ENCODE measurements around the gene CHRDL1. TPM values are rescaled to one million over a fixed set of nuclear protein-coding genes. Genes with fewer than 3 reads are reported as not detected.

Gene CHRDL1
- total and polyA plus RNA-seq, 2 of the 13 experiments (the other 11 are each of a cell fraction or from before 2014, with no cell fraction given), result not detected

DNA sequence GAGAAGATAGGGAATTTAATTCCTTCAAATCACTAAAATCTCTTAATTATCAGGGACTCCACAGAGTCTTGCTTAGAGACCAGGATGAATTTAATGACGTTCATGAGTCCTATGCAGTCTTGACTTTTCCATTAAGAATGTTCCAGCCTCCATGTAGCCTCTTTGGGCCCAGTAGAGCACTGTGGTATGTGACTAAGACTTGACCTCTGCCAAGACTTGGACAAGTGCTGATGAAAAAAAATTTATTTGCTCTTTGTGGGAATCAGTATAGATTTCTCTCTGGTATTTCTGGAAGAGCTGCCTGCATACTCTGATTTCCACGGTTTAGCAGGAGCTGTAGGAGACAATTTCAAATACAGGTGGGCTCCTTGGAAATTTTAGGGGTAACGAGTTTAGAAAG is 40.6 kb downstream of the CHRDL1 start:
- Histone ChIP-seq H3K27me3 (ENCODE audit: control insufficient read depth in 1 of 2, insufficient read depth in 2 of 2, low read length in 2 of 2) (peaks cover 0 to 4% of the 10 kb centered on the region in 2 experiments; a peak in 1 of 5 replicates), H3K36me3 (replicated peaks in 1 of 2; ENCODE audit: control insufficient read depth in 1 of 2, insufficient read depth in 2 of 2, low read length in 2 of 2) (no peaks in the 10 kb centered on the region), H3K4me3 (replicated peaks in 1 of 3; ENCODE audit: insufficient read depth in 1 of 3, low read depth in 2 of 3, low read length in 3 of 3) (no peak overlapping the region), H3K9me3 (ENCODE audit: low read length) (no peaks in the 10 kb centered on the region), H3K4me1 (ENCODE audit: insufficient read depth, low read length) (no peaks in the 10 kb centered on the region), H4K20me1 (ENCODE audit: insufficient read depth, low read length) (no peaks in the 10 kb centered on the region), H3K79me2 (ENCODE audit: insufficient read depth, low read length) (no peaks in the 10 kb centered on the region), H3K4me2 (ENCODE audit: low read depth, low read length) (no peak overlapping the region), H3K9ac (ENCODE audit: insufficient read depth, low read depth, low read length) (no peak overlapping the region), H2AFZ (ENCODE audit: low read length) (no peak overlapping the region), H3K27ac (ENCODE audit: extremely low read length, insufficient read depth, low read length) (no peak overlapping the region)
- no peak for DNase-seq (ENCODE audit: low spot score)
- in situ Hi-C loops (cut with HindIII; ENCODE audit: extremely low pct_ligation_motif_present, low pct_unique_long_range_greater_than_20kb), result no loop called here
- ATAC-seq, result no peak
- 0% methylated on average over 3 of the region's 3 CpGs for WGBS (ENCODE audit: low lambda C conversion rate)
- ChIA-PET POLR2A (no interaction called here), CTCF (ENCODE audit: low intra/inter-chr PET ratio, low total read pairs) (no interaction called here)
- intact Hi-C loops (cut with micrococcal nuclease; ENCODE audit: unreplicated experiment), result no loop called here
- no TSS peak for BruUV-seq (replicated peaks)
- no peak for TF ChIP-seq PHF5A (CRISPR knock-in tag; IDR thresholded peaks at IDR 0.05; ENCODE audit: low read depth, unreplicated experiment)
- TF ChIP-seq, protein P1, sequence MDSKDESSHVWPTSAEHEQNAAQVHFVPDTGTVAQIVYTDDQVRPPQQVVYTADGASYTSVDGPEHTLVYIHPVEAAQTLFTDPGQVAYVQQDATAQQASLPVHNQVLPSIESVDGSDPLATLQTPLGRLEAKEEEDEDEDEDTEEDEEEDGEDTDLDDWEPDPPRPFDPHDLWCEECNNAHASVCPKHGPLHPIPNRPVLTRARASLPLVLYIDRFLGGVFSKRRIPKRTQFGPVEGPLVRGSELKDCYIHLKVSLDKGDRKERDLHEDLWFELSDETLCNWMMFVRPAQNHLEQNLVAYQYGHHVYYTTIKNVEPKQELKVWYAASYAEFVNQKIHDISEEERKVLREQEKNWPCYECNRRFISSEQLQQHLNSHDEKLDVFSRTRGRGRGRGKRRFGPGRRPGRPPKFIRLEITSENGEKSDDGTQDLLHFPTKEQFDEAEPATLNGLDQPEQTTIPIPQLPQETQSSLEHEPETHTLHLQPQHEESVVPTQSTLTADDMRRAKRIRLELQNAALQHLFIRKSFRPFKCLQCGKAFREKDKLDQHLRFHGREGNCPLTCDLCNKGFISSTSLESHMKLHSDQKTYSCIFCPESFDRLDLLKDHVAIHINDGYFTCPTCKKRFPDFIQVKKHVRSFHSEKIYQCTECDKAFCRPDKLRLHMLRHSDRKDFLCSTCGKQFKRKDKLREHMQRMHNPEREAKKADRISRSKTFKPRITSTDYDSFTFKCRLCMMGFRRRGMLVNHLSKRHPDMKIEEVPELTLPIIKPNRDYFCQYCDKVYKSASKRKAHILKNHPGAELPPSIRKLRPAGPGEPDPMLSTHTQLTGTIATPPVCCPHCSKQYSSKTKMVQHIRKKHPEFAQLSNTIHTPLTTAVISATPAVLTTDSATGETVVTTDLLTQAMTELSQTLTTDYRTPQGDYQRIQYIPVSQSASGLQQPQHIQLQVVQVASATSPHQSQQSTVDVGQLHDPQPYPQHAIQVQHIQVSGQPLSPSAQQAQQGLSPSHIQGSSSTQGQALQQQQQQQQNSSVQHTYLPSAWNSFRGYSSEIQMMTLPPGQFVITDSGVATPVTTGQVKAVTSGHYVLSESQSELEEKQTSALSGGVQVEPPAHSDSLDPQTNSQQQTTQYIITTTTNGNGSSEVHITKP (CRISPR knock-in tag; IDR thresholded peaks at IDR 0.05; ENCODE audit: low read depth), result no peak
- FAIRE-seq, result no peak

DNA sequence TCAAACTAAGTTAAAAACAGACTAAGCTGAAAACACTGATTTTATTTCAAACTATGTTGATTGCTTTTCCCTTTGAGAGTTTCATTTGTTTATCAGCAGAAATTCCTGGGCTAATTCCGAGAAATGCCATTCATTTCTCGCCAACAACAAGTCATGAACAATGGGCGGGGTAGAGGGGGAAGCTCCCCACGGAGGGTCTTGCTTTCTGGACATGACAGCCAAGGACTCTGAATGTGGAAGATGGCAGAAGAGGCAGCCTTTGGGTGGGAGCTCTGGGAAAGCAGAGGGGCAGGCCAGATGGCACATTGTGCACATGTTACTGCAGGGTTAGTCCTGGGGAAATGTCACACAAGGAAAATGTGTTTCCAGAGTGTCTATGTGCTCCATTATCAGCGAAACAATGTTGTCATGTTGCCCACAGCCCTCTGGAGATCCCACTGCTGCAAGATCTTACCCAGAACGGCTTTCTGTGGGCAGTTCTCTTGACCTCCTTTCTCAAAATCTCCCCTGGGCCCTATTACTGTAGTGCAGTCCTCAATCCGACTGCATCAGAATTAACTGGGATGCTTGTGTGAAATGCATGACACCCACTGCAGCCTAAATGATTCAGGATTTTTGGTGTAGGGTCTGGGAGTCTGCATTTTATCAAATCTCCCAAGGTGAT is 45.0 kb downstream of the CHRDL1 start:
- Histone ChIP-seq H2AFZ (ENCODE audit: low read length) (no peak overlapping the region), H3K36me3 (replicated peaks in 1 of 2; ENCODE audit: control insufficient read depth in 1 of 2, insufficient read depth in 2 of 2, low read length in 2 of 2) (no peaks in the 10 kb centered on the region), H4K20me1 (ENCODE audit: insufficient read depth, low read length) (no peaks in the 10 kb centered on the region), H3K9me3 (ENCODE audit: low read length) (no peaks in the 10 kb centered on the region), H3K27me3 (ENCODE audit: control insufficient read depth in 1 of 2, insufficient read depth in 2 of 2, low read length in 2 of 2) (peaks cover 0 to 4% of the 10 kb centered on the region in 2 experiments; a peak in 1 of 5 replicates), H3K27ac (ENCODE audit: extremely low read length, insufficient read depth, low read length) (no peak overlapping the region), H3K9ac (ENCODE audit: insufficient read depth, low read depth, low read length) (no peak overlapping the region), H3K4me1 (ENCODE audit: insufficient read depth, low read length) (no peaks in the 10 kb centered on the region), H3K4me2 (ENCODE audit: low read depth, low read length) (no peak overlapping the region), H3K79me2 (ENCODE audit: insufficient read depth, low read length) (no peaks in the 10 kb centered on the region), H3K4me3 (replicated peaks in 1 of 3; ENCODE audit: insufficient read depth in 1 of 3, low read depth in 2 of 3, low read length in 3 of 3) (no peak overlapping the region)
- ATAC-seq, result no peak
- in situ Hi-C loops (cut with HindIII; ENCODE audit: extremely low pct_ligation_motif_present, low pct_unique_long_range_greater_than_20kb) (no loop called here), intact Hi-C loops (cut with micrococcal nuclease; ENCODE audit: unreplicated experiment) (no loop called here)
- no TSS peak for BruUV-seq (replicated peaks)
- no peak for DNase-seq (ENCODE audit: low spot score)
- no peak for FAIRE-seq
- WGBS (ENCODE audit: low lambda C conversion rate), result 3% methylated on average over 4 of the region's 7 CpGs
- ChIA-PET POLR2A (no interaction called here), CTCF (ENCODE audit: low intra/inter-chr PET ratio, low total read pairs) (no interaction called here)
- TF ChIP-seq, protein P2, sequence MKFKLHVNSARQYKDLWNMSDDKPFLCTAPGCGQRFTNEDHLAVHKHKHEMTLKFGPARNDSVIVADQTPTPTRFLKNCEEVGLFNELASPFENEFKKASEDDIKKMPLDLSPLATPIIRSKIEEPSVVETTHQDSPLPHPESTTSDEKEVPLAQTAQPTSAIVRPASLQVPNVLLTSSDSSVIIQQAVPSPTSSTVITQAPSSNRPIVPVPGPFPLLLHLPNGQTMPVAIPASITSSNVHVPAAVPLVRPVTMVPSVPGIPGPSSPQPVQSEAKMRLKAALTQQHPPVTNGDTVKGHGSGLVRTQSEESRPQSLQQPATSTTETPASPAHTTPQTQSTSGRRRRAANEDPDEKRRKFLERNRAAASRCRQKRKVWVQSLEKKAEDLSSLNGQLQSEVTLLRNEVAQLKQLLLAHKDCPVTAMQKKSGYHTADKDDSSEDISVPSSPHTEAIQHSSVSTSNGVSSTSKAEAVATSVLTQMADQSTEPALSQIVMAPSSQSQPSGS (CRISPR knock-in tag; IDR thresholded peaks at IDR 0.05), result no peak
- no peak for TF ChIP-seq ZBTB38 (CRISPR knock-in tag; IDR thresholded peaks at IDR 0.05)
- TF ChIP-seq, protein P3, sequence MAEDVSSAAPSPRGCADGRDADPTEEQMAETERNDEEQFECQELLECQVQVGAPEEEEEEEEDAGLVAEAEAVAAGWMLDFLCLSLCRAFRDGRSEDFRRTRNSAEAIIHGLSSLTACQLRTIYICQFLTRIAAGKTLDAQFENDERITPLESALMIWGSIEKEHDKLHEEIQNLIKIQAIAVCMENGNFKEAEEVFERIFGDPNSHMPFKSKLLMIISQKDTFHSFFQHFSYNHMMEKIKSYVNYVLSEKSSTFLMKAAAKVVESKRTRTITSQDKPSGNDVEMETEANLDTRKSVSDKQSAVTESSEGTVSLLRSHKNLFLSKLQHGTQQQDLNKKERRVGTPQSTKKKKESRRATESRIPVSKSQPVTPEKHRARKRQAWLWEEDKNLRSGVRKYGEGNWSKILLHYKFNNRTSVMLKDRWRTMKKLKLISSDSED (CRISPR knock-in tag; IDR thresholded peaks at IDR 0.05), result no peak
- TF ChIP-seq ZNF10 (CRISPR knock-in tag; IDR thresholded peaks at IDR 0.05; ENCODE audit: borderline replicate concordance, low read depth), result no peak
- TF ChIP-seq, protein P4, sequence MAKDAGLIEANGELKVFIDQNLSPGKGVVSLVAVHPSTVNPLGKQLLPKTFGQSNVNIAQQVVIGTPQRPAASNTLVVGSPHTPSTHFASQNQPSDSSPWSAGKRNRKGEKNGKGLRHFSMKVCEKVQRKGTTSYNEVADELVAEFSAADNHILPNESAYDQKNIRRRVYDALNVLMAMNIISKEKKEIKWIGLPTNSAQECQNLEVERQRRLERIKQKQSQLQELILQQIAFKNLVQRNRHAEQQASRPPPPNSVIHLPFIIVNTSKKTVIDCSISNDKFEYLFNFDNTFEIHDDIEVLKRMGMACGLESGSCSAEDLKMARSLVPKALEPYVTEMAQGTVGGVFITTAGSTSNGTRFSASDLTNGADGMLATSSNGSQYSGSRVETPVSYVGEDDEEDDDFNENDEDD (CRISPR knock-in tag; IDR thresholded peaks at IDR 0.05; ENCODE audit: borderline replicate concordance), result no peak
- no peak for TF ChIP-seq DNMT3B (CRISPR knock-in tag; conservative IDR thresholded peaks at IDR 0.05)
- TF ChIP-seq CEBPG (CRISPR knock-in tag; IDR thresholded peaks at IDR 0.05), result no peak
